Cardiac septum (tissue), 1 donor: ENCODE measurements around the gene CD48. TPM values are rescaled to one million over a fixed set of nuclear protein-coding genes. Genes with fewer than 3 reads are reported as not detected.

Experiments used
- DNase-seq: peaks from one replicate; pipeline ENCODE4 v3.0.0-alpha.2; 2020; ENCODE audit warnings: low spot score
- intact Hi-C: fragments of 100-400 bp; cut with DNase I; formaldehyde crosslinking; loops from one replicate; pipeline ENCODE4 v1.14.0; 2022
- total RNA-seq: library from RNA; stranded (reverse); fragmentation: NEBNext Ultra II Directional; extraction: Animal tissue kit (Norgen Biotek cat#: 25700); gene quantifications from one replicate; pipeline ENCODE4 v1.2.1, GENCODE V29; 2021
- donor health status: DM: no; HTN: no; CAD: no.

CD48 gene
- total RNA-seq, 1 donor from 2014 or later = 1.00 TPM

- intact Hi-C loops = no loop called here
- DNase-seq = no peak
Observed at GRCh38 chr1:160682983-160683865, 28.4 kb downstream of the CD48 start.

GRCh38 chr1:160681891-160682140, 29.8 kb downstream of the CD48 start:
- intact Hi-C loops = no loop called here
- no peak for DNase-seq

GRCh38 chr1:160681066-160681890, 30.3 kb downstream of the CD48 start:
- peak; percentile 89 for DNase-seq
- intact Hi-C loops = no loop called here

- DNase-seq = no peak
- intact Hi-C loops = no loop called here
Observed at GRCh38 chr1:160680399-160680798, 31.2 kb downstream of the CD48 start.

GRCh38 chr1:160679893-160680292, 31.7 kb downstream of the CD48 start:
- intact Hi-C loops = no loop called here
- no peak for DNase-seq

- no peak for DNase-seq
- intact Hi-C loops = no loop called here
Observed at GRCh38 chr1:160676869-160677597, 34.6 kb downstream of the CD48 start.

GRCh38 chr1:160675641-160676410, 35.8 kb downstream of the CD48 start:
- intact Hi-C loops = no loop called here
- peak; percentile 85 for DNase-seq

GRCh38 chr1:160674415-160674814, 37.2 kb downstream of the CD48 start:
- intact Hi-C loops = no loop called here
- DNase-seq = no peak

GRCh38 chr1:160672789-160673695, 38.6 kb downstream of the CD48 start:
- intact Hi-C loops = no loop called here
- no peak for DNase-seq

GRCh38 chr1:160671603-160672517, 39.8 kb downstream of the CD48 start:
- intact Hi-C loops = no loop called here

GRCh38 chr1:160670701-160671100, 40.9 kb downstream of the CD48 start:
- no peak for DNase-seq
- intact Hi-C loops = no loop called here

More at GRCh38 chr1:160671603-160672517, 39.8 kb downstream of the CD48 start:
- no peak for DNase-seq

GRCh38 chr1:160669802-160670201, 41.8 kb downstream of the CD48 start:
- DNase-seq = no peak
- intact Hi-C loops = no loop called here

- no peak for DNase-seq
- intact Hi-C loops = no loop called here
Observed at GRCh38 chr1:160669276-160669675, 42.3 kb downstream of the CD48 start.

GRCh38 chr1:160667896-160668295, 43.7 kb downstream of the CD48 start:
- intact Hi-C loops = no loop called here
- no peak for DNase-seq

- intact Hi-C loops = no loop called here
- DNase-seq = no peak
Observed at GRCh38 chr1:160666079-160666442, 45.6 kb downstream of the CD48 start.

GRCh38 chr1:160665330-160666078, 46.1 kb downstream of the CD48 start:
- intact Hi-C loops = no loop called here
- DNase-seq = peak; percentile 87

GRCh38 chr1:160664573-160665051, 47.0 kb downstream of the CD48 start:
- no peak for DNase-seq
- intact Hi-C loops = no loop called here
